Peyer's patch (tissue), 4 donors: ENCODE results near the gene EFNA5. TPM values are rescaled to one million over a fixed set of nuclear protein-coding genes. Genes with fewer than 3 reads are reported as not detected.

ENCODE experiments used
- DNase-seq, 3 donors: peaks; one replicate each; pipeline ENCODE4 v3.0.0-alpha.2; 2017 to 2019
- H3K27ac ChIP-seq, 4 donors: fragments of 200-600 bp; sonication (generic); one replicate each; pipeline ENCODE4 v1.5.1; 2016 to 2019
- H3K27me3 ChIP-seq, 2 donors: fragments of 200-600 bp; sonication (generic); one replicate each; pipeline ENCODE4 v1.5.1; 2019
- H3K36me3 ChIP-seq, 3 donors: fragments of 200-600 bp; sonication (generic); one replicate each; pipeline ENCODE4 v1.5.1; 2016 to 2019
- H3K4me1 ChIP-seq, 4 donors: fragments of 200-600 bp; sonication (generic); one replicate each; pipeline ENCODE4 v1.5.1; 2016 to 2019
- H3K4me3 ChIP-seq, 4 donors: fragments of 200-600 bp; sonication (generic); 1 replicate in 3 of 4; 2 replicates in 1 of 4; pipeline ENCODE4 v1.5.1; 2016 to 2019; ENCODE audit warnings: mild to moderate bottlenecking in 1 of 4
- H3K9me3 ChIP-seq, 4 donors: fragments of 200-600 bp; sonication (generic); one replicate each; pipeline ENCODE4 v1.5.1; 2016 to 2019; ENCODE audit warnings: mild to moderate bottlenecking in 1 of 4
- POLR2A ChIP-seq, 2 donors: fragments of 450-650 bp; IDR thresholded peaks; one replicate each; pipeline ENCODE4 v1.5.1; 2017; ENCODE audit warnings: antibody characterized with exemption in 2 of 2, mild to moderate bottlenecking in 2 of 2, moderate library complexity in 2 of 2
- total RNA-seq, 4 donors: library from RNA; depleted of rRNA; stranded (reverse); fragments of >200 nt; gene quantifications; one replicate each; pipeline ENCODE4 v1.1.0, GENCODE V29; 2016
- TF ChIP-seq, protein P1 (sequence below), 6 experiments: fragments of 450-650 bp in 4 of 6; fragments of 200-600 bp in 2 of 6; sonication (generic) in 1 of 6; IDR thresholded peaks; one replicate each; pipeline ENCODE4 v1.5.1; 2017 to 2019; ENCODE audit warnings: antibody characterized with exemption in 6 of 6, mild to moderate bottlenecking in 3 of 6, moderate library complexity in 1 of 6

EFNA5 gene
- total RNA-seq, 4 donors from 2014 or later, result 1.1 to 27.5 (median 1.1) TPM; not detected in 1

DNA sequence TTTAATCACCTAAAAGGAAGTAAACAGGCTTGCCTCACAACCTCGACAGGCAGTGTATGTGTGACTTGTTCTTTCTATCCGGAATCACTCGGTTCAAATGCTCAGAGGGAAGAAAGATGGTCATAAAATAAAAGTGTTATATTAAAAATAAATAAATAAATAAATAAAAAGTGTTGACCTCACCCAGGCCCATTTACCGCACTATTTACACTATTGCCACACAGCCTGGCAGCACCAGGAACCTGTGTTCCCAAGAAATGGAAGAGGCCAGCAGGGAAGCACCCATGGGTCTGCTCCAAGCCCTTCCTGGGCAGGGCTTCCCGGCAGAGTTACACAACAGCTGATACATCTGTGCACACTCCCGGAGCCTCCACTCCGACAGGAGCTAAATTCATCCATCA lies 127.9 kb downstream of the EFNA5 start:
- TF ChIP-seq POLR2A (IDR thresholded peaks at IDR 0.05), result no peak
- TF ChIP-seq, protein P1, sequence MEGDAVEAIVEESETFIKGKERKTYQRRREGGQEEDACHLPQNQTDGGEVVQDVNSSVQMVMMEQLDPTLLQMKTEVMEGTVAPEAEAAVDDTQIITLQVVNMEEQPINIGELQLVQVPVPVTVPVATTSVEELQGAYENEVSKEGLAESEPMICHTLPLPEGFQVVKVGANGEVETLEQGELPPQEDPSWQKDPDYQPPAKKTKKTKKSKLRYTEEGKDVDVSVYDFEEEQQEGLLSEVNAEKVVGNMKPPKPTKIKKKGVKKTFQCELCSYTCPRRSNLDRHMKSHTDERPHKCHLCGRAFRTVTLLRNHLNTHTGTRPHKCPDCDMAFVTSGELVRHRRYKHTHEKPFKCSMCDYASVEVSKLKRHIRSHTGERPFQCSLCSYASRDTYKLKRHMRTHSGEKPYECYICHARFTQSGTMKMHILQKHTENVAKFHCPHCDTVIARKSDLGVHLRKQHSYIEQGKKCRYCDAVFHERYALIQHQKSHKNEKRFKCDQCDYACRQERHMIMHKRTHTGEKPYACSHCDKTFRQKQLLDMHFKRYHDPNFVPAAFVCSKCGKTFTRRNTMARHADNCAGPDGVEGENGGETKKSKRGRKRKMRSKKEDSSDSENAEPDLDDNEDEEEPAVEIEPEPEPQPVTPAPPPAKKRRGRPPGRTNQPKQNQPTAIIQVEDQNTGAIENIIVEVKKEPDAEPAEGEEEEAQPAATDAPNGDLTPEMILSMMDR (IDR thresholded peaks at IDR 0.05), result no peak
- Histone ChIP-seq H3K4me1 (peaks cover 0 to 10% (median 0%) of the 10 kb centered on the region in 4 donors), H3K4me3 (no peak overlapping the region), H3K27me3 (no peaks in the 10 kb centered on the region), H3K27ac (peak overlapping the region in 1 of 4 donors; percentile 5), H3K9me3 (no peaks in the 10 kb centered on the region), H3K36me3 (no peaks in the 10 kb centered on the region)
- DNase-seq, result peak; percentile 18 to 63 (median 54)

DNA sequence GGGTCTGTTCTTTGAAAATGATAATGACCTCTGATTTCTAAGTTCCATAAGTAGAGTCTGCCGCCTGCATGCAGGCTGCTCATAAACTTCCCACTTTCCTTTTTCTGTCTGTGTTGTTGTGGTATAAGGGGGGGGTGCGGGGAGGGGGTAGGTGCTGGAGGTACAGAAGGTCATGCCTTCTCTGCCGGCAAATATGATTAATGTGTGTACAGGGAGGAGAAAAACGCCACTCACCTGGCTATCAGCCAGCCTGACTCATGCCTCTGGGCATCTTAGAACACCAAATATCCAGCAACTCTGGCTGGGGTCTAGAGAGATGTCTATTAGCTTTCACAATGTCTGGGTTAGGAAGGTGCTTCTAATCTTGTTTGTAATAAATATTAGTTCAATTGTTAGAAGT lies 128.3 kb downstream of the EFNA5 start:
- Histone ChIP-seq H3K4me3 (no peak overlapping the region), H3K4me1 (peaks cover 0 to 10% (median 0%) of the 10 kb centered on the region in 4 donors), H3K9me3 (no peaks in the 10 kb centered on the region), H3K27me3 (no peaks in the 10 kb centered on the region), H3K36me3 (no peaks in the 10 kb centered on the region), H3K27ac (peak overlapping the region in 1 of 4 donors; percentile 5)
- TF ChIP-seq, protein P1 (IDR thresholded peaks at IDR 0.05), result no peak
- TF ChIP-seq POLR2A (IDR thresholded peaks at IDR 0.05), result no peak
- DNase-seq, result peak in 2 of 3 donors; percentile 21 to 75

DNA sequence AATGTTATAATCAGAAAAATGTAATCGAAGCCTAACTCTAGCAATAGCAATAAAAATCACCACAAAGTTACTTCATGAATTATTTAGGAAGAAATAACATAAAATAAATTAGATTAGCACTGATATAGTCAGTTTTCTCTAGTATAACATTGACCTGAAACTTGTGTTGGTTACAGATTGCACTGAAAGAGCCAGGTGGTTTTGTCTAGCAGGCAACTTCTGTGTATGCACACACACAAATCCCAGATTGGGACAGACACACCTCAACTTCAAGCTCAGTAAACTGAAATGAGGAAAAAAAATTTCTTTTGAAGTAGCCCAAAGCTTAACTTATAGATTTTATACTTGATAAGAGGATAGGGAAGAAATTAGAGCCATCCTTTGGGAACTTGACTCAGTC lies 129.3 kb downstream of the EFNA5 start:
- TF ChIP-seq, protein P1 (IDR thresholded peaks at IDR 0.05), result no peak
- TF ChIP-seq POLR2A (IDR thresholded peaks at IDR 0.05), result no peak
- no peak for DNase-seq
- no peaks in the 10 kb centered on the region for H3K36me3 ChIP-seq
- no peaks in the 10 kb centered on the region for H3K27me3 ChIP-seq
- no peak overlapping the region for H3K27ac ChIP-seq
- no peaks in the 10 kb centered on the region for H3K9me3 ChIP-seq
- H3K4me3 ChIP-seq, result no peak overlapping the region
- peaks cover 0 to 10% (median 0%) of the 10 kb centered on the region in 4 donors for H3K4me1 ChIP-seq

DNA sequence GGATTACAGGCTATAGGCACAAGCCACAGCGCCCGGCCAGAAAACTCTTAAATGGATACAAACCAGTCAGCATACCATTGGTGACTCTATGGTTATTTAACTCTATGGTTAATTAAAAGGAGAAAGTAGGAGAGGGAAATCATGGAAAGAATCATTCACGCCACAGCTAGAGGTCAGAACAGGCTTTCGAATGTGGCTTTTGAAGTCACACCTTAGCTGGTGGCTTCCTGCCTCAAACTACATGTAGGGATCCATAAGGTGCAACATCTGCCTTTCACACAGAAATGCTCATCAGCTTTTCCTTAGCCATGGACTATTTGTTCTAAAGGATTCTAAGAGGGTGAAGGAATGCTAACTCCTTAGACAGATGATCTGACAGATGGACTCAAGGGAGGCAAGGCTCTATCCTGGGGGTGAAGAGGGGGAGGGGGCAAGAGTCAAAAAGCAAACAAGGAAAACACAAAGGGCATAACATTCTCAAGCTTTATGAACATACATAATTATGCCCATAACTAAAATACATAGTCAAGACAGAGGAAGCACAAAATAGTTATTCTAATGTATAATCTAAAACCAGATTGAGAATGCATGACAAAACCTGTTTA lies 130.9 kb downstream of the EFNA5 start:
- Histone ChIP-seq H3K4me3 (no peak overlapping the region), H3K27ac (no peak overlapping the region), H3K9me3 (no peaks in the 10 kb centered on the region), H3K27me3 (no peaks in the 10 kb centered on the region), H3K4me1 (peaks cover 0 to 10% (median 0%) of the 10 kb centered on the region in 4 donors), H3K36me3 (no peaks in the 10 kb centered on the region)
- TF ChIP-seq POLR2A (IDR thresholded peaks at IDR 0.05), result no peak
- TF ChIP-seq, protein P1 (IDR thresholded peaks at IDR 0.05), result no peak
- no peak for DNase-seq

DNA sequence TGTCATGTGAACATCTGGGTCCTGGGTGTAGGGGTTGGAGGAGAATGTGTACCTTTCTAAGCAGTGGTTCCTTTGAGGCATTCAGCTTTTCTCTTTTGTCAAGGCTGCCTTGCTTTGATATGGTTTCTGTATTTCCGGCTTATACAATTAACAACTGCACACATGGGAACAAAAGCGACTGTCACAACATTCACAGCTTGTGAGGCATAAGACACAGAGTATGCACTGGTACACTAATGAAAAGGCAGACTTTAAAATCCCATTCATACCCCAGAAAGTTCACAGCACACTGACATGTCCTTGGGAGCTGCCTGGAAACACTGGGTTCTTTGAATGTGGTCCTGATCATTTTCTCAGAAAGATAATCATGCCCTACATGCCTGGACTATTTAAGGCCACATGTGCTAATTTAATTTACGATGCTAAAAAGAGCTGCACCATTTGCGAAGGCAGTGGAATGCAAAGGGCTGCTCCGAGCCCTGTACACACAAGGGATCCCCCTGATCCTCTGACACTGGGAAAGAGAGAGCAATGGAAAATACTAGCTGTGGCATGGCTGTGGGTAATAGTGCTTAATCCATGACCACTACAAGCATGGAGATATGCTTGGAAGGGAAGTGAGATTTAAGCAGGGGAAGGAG lies 131.8 kb downstream of the EFNA5 start:
- H3K27me3 ChIP-seq, result no peaks in the 10 kb centered on the region
- no peaks in the 10 kb centered on the region for H3K9me3 ChIP-seq
- DNase-seq, result no peak
- H3K4me1 ChIP-seq, result peaks cover 0 to 10% (median 0%) of the 10 kb centered on the region in 4 donors
- no peak overlapping the region for H3K4me3 ChIP-seq
- TF ChIP-seq, protein P1 (IDR thresholded peaks at IDR 0.05), result no peak
- H3K27ac ChIP-seq, result no peak overlapping the region
- no peaks in the 10 kb centered on the region for H3K36me3 ChIP-seq
